Ectodermal cell (in vitro differentiated cells): ENCODE measurements around the gene DGKI.

ENCODE experiments used
- H3K27ac ChIP-seq: 2 replicates; pipeline ENCODE4 v1.7.0; 2013; ENCODE audit warnings: mild to moderate bottlenecking, low read depth, low read length; ENCODE audit not compliant: insufficient read depth, poor library complexity, severe bottlenecking
- H3K27me3 ChIP-seq: 2 replicates; pipeline ENCODE4 v1.7.0; 2013; ENCODE audit warnings: mild to moderate bottlenecking, low read length; ENCODE audit not compliant: insufficient read depth, control insufficient read depth, poor library complexity, severe bottlenecking
- H3K36me3 ChIP-seq: one replicate; pipeline ENCODE4 v1.7.0; 2013; ENCODE audit warnings: low read length; ENCODE audit not compliant: control insufficient read depth, insufficient read depth
- H3K4me1 ChIP-seq: one replicate; pipeline ENCODE4 v1.7.0; 2013; ENCODE audit warnings: low read length; ENCODE audit not compliant: control insufficient read depth, insufficient read depth
- H3K4me3 ChIP-seq: 2 replicates; pipeline ENCODE4 v1.7.0; 2013; ENCODE audit warnings: low read depth, low read length, control low read depth; ENCODE audit not compliant: insufficient read depth
- H3K9me3 ChIP-seq: 2 replicates; pipeline ENCODE4 v1.7.0; 2013; ENCODE audit warnings: mild to moderate bottlenecking, low read length, moderate library complexity; ENCODE audit not compliant: control insufficient read depth
- WGBS, 2 experiments: methylation state at CpG; one replicate each; pipeline ENCODE4 v1.1.7; 2013; ENCODE audit warnings: missing lambda C conversion rate in 2 of 2; 5-methylcytosine and 5-hydroxymethylcytosine counted together

Gene DGKI

DNA sequence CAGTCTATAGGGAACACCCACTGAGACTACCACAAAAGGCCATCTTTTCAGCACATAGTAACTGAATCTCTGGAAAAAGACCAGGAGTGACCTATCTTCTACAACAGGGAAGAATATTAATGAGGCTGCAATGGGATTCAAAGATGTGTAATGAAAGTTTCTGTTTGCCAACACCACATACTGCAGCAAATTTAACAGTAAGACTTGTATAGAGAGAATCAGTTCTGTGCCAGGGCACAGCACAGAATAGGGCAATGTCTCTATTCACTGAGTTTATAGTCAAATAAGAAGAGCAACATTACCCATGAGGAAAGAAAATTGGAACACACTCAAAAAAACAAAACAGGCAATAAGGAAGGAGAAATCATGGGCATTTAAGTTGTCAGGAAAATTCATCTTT lies 411.8 kb downstream of the DGKI start:
- Histone ChIP-seq H3K4me1 (peaks cover 7% of the 10 kb centered on the region), H3K9me3 (no peaks in the 10 kb centered on the region), H3K4me3 (no peak overlapping the region), H3K27me3 (no peaks in the 10 kb centered on the region), H3K27ac (no peak overlapping the region), H3K36me3 (no peaks in the 10 kb centered on the region)

DNA sequence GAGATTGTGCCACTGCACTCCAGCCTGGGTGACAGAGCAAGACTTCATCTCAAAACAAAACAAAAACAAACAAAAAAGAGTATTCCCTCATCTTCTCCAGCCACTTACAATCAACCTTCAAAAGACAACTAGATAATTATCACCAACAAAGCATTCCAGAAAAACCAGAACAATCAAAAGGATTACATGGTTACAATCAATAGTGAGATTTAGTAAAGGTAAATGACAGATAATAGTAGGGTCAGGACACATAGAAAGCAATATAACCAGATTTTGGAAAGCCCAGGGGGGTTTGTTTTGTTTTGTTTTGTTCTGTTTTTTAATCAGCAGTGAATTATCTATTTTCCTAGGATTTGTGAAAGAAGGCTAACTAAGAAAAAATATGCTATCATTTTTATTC lies 412.2 kb downstream of the DGKI start:
- no peaks in the 10 kb centered on the region for H3K36me3 ChIP-seq
- H3K9me3 ChIP-seq, result no peaks in the 10 kb centered on the region
- no peak overlapping the region for H3K4me3 ChIP-seq
- H3K27me3 ChIP-seq, result no peaks in the 10 kb centered on the region
- H3K4me1 ChIP-seq, result peaks cover 7% of the 10 kb centered on the region
- H3K27ac ChIP-seq, result no peak overlapping the region

DNA sequence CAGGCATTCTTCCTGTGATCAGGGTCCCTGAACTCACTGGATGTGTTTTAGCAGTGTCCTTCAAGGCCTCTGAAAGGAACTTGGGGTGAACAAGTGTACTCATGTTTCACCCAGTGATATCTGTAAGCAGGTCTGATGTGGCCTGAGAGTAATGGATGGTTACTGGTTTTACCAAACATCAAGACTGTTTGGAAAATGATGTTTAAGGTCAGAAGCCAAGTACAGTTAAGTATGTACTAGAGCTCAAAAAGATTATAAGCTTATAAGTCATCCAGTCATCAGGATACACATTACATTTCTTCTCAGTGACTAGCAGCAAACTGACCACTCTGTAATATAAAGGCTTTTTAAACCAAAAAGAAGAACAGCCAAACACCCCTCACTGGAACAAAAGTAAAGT lies 423.5 kb downstream of the DGKI start:
- no peaks in the 10 kb centered on the region for H3K4me1 ChIP-seq
- no peaks in the 10 kb centered on the region for H3K27me3 ChIP-seq
- H3K9me3 ChIP-seq, result no peaks in the 10 kb centered on the region
- no peak overlapping the region for H3K27ac ChIP-seq
- H3K4me3 ChIP-seq, result no peak overlapping the region
- no peaks in the 10 kb centered on the region for H3K36me3 ChIP-seq

DNA sequence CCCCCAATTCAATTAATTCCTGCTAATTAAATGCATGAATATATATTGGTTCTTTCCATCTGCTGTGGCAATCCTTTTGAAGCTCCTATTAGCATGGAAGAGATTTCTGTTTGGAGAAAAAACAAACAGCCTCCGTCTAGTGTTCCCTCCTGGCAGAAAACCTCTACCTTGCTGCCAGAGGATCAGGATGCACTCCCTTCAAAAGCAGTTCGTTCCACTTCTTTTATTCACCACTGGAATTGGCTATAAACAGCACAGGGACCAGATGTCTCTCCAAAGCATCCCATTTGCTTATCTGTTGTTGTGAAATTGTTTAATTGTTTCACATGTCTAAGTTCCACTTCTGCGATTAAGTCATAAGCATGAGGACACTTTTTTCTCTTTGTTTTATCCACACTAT lies 425.4 kb downstream of the DGKI start:
- Histone ChIP-seq H3K9me3 (no peaks in the 10 kb centered on the region), H3K27me3 (no peaks in the 10 kb centered on the region), H3K27ac (no peak overlapping the region), H3K4me1 (no peaks in the 10 kb centered on the region), H3K36me3 (no peaks in the 10 kb centered on the region), H3K4me3 (no peak overlapping the region)
- 92 to 98% methylated on average over 2 to 3 of the region's 3 CpGs for WGBS, 2 experiments

DNA sequence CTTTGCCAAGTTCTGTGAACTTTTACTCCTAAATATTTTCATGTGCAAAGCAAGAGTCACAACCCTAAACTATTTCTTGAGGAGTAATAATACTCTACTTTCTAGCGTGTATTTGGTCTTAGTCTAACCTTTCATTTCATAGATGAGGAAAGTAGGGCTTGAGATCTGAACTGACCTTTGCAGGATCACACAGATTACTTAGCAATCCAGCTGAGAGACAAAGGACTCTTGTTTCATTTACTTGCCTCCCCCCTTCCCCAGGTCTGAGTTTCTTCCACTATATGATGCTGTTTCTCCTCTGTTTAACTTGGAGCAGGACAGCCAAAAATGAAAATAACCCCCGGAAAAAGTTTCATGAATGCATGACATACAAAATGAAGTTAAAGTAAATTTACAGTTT lies 427.9 kb downstream of the DGKI start:
- Histone ChIP-seq H3K9me3 (no peaks in the 10 kb centered on the region), H3K27me3 (no peaks in the 10 kb centered on the region), H3K4me1 (no peaks in the 10 kb centered on the region), H3K36me3 (no peaks in the 10 kb centered on the region), H3K4me3 (no peak overlapping the region), H3K27ac (no peak overlapping the region)
- 92 to 93% methylated on average over 2 of the region's 2 CpGs for WGBS, 2 experiments

DNA sequence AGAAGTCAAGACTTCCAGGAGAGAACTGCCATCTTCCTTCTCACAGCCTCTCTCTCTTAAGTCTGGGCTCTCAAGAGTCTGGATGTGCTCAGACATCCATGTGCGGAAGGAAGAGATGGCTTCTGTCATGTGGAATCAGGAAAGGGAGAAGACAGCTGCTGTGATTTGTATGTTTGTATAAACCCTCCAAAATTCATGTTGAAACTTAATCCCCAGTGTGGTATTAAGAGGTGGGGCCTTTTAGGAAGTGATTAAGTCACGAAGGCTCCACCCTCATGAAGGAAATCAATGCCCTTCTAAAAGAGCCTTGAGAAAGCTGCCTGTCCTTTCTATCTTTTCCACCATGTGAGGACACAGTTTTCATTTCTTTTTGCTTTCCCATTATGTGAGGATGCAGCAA lies 429.3 kb downstream of the DGKI start:
- no peaks in the 10 kb centered on the region for H3K27me3 ChIP-seq
- H3K4me3 ChIP-seq, result no peak overlapping the region
- H3K9me3 ChIP-seq, result no peaks in the 10 kb centered on the region
- H3K4me1 ChIP-seq, result no peaks in the 10 kb centered on the region
- H3K27ac ChIP-seq, result no peak overlapping the region
- no peaks in the 10 kb centered on the region for H3K36me3 ChIP-seq
- WGBS, 2 experiments, result 85 to 88% methylated on average over 2 of the region's 2 CpGs

DNA sequence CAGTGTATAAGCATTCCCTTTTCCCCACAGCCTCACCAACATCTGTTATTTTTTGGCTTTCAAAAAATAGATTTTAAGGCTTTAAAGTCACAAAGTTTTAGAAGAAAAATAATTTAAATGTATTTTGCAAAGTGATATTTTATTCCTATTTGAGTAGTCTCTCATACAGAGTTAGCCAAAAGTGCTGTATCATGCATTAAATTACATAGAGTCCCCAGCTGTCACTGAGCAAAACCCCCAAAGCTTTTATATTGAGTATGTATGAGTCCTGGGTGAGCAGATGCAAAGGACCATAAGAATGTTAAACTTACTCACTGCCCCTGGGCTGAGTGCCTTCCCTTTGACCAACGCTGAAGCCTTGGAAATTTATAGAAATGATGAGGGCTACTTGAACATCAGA lies 432.9 kb downstream of the DGKI start:
- no peaks in the 10 kb centered on the region for H3K4me1 ChIP-seq

DNA sequence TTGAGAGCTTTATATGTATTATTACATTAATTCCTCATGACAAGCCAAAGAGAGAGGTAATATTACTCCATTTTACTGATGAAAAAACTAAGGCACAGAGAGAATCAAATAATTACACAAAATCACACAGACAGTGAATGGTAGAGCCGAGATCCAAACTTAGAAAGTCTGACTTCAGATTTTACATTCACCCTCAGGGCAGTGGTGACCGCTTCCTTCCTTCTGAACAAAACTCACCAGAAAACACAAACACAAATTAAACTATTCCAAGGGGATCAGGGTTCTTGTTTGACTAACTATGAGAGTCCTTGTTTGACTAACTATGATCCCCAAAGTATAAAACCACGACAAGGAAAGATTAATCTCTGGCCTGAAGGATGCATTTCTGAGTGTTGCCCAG lies 435.3 kb downstream of the DGKI start:
- H3K4me3 ChIP-seq, result no peak overlapping the region
- no peaks in the 10 kb centered on the region for H3K4me1 ChIP-seq
- no peaks in the 10 kb centered on the region for H3K36me3 ChIP-seq
- no peaks in the 10 kb centered on the region for H3K9me3 ChIP-seq
- H3K27ac ChIP-seq, result no peak overlapping the region
- H3K27me3 ChIP-seq, result no peaks in the 10 kb centered on the region
- WGBS, 2 experiments, result 93 to 97% methylated on average over 2 to 3 of the region's 3 CpGs

More for the DNA sequence above, 432.9 kb downstream of the DGKI start:
- 29 to 43% methylated on average over 1 of the region's 1 CpG for WGBS, 2 experiments
- Histone ChIP-seq H3K4me3 (no peak overlapping the region), H3K36me3 (no peaks in the 10 kb centered on the region), H3K27ac (no peak overlapping the region), H3K27me3 (no peaks in the 10 kb centered on the region), H3K9me3 (no peaks in the 10 kb centered on the region)

DNA sequence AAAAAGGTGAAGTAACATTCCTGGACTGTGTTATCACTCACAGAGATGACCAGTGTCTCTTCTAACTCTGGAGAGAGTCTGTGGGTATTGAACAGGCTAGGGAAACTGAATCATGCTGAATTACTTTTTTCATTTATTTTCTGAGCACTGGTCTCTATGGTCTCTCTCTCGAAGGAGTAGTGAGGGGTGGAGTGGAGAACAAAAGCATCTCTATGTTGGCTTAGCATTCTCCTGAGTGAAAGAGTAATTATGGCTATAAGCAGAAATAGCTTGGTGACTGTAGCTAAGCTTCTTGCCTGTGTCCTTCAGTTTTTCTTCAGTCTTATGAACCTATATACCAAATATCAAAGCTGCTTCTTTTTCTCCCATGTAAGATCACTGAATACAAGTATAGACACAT lies 438.6 kb downstream of the DGKI start:
- WGBS, 2 experiments, result 83 to 90% methylated on average over 1 of the region's 1 CpG

DNA sequence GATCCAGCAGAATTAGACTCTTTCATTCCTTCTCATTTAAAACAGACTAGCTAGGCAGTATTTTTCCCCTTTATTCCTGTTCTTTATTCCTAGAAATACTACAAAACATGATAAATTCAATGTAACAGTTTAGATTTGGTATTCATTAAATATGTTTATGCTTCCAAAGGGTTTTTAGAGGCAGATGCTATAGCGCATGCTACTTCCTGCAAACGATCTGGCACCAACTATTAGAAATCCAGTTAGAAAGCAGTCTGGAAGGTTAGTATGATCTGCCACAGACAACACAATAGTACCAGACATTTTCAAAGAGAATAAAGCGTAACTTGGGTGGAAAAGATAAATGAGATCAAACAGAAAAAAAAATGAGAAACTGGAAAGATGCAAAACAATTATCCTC lies 439.7 kb downstream of the DGKI start:
- 93 to 94% methylated on average over 2 to 3 of the region's 3 CpGs for WGBS, 2 experiments
- Histone ChIP-seq H3K4me3 (no peak overlapping the region), H3K4me1 (peaks cover 24% of the 10 kb centered on the region), H3K27ac (no peak overlapping the region), H3K9me3 (no peaks in the 10 kb centered on the region), H3K27me3 (no peaks in the 10 kb centered on the region), H3K36me3 (no peaks in the 10 kb centered on the region)

More for the DNA sequence above, 438.6 kb downstream of the DGKI start:
- H3K36me3 ChIP-seq, result no peaks in the 10 kb centered on the region
- peaks cover 17% of the 10 kb centered on the region for H3K4me1 ChIP-seq
- no peak overlapping the region for H3K27ac ChIP-seq
- no peak overlapping the region for H3K4me3 ChIP-seq
- H3K9me3 ChIP-seq, result no peaks in the 10 kb centered on the region
- no peaks in the 10 kb centered on the region for H3K27me3 ChIP-seq

DNA sequence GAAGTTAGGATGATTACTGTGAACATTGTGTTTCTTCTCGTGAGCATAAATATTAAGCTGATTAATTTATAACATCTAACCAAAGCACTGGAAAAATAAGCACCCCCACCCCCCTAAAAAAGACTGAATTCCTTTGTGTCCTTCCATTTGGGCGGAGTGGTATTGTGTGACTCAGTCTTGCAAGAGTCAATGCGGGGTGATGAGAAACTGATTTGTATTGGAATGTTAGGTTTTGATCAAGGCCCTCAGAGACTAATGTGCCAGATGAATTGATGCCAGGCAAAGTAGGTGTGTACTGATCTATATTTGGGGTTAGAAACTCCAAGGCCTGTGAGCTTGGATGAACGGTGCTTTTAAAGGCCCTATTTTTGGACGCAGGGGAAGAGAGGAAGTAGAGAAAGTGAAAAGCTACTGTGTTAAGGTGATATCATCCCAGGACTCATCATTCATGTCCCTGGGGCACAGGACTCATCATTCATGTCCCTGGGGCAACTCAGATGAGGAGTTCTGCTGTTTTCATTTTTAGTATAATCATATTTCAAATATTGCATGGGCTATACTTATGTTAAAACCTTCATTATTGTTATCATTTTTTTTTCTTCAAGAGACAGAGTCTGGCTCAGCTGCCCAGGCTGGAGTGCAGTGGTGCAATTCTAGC lies 442.0 kb downstream of the DGKI start:
- Histone ChIP-seq H3K27ac (no peak overlapping the region), H3K27me3 (no peaks in the 10 kb centered on the region), H3K9me3 (no peaks in the 10 kb centered on the region), H3K4me3 (no peak overlapping the region), H3K36me3 (no peaks in the 10 kb centered on the region), H3K4me1 (peaks cover 41% of the 10 kb centered on the region)
- WGBS, 2 experiments, result 88 to 95% methylated on average over 4 of the region's 5 CpGs
